Measurements from ENCODE around the gene ZNF423. TPM values are rescaled to one million over a fixed set of nuclear protein-coding genes. Genes with fewer than 3 reads are reported as not detected.

Gene ZNF423
- total and polyA plus RNA-seq, 2 experiments from 2014 or later: 14.9 to 41.8 TPM

- TF ChIP-seq ZNF114 (CRISPR knock-in tag; IDR thresholded peaks at IDR 0.05) (no peak), EZH2 (IDR thresholded peaks at IDR 0.05; ENCODE audit: low read depth, unreplicated experiment) (no peak), STAT1 (IDR thresholded peaks at IDR 0.05; ENCODE audit: unreplicated experiment) (no peak), ZNF331 (CRISPR knock-in tag; IDR thresholded peaks at IDR 0.05; ENCODE audit: low read depth) (no peak)
- TF ChIP-seq, protein P1, sequence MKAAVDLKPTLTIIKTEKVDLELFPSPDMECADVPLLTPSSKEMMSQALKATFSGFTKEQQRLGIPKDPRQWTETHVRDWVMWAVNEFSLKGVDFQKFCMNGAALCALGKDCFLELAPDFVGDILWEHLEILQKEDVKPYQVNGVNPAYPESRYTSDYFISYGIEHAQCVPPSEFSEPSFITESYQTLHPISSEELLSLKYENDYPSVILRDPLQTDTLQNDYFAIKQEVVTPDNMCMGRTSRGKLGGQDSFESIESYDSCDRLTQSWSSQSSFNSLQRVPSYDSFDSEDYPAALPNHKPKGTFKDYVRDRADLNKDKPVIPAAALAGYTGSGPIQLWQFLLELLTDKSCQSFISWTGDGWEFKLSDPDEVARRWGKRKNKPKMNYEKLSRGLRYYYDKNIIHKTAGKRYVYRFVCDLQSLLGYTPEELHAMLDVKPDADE (IDR thresholded peaks at IDR 0.05): no peak
Measured at GRCh38 chr16:49811644-49812334, 44.1 kb downstream of the ZNF423 start (continued).

DNA sequence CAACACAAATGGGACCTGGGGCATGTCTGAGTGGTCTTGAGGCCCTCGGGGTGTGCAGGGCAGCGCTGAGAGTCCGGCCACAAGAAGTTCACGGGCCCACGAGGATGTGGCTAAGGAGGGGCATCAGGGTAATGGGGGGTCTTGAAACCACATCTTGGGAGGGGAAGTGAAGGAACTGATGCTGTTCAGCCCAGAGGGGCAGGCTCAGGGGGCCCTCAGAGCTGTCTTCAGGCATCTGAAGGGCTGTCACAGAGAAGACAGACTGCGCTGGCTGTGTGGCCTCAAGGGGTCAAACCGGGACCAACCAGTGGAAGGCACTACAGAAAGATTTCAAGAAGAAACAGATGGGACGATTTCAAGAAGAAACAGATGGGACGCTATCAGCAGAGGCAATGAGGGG, 45.1 kb downstream of the ZNF423 start:
- DNase-seq (ENCODE audit: low spot score) (no peak), ATAC-seq (no peak)
- Mint-ChIP-seq H3K36me3 (ENCODE audit: low read depth) (peaks cover 3% of the 10 kb centered on the region; the same call in 1 of the 3 replicates), H3K9me3 (no peaks in the 10 kb centered on the region), H3K27ac (no peak overlapping the region), H3K4me1 (peaks cover 48% of the 10 kb centered on the region), H3K4me3 (no peak overlapping the region), H3K27me3 (ENCODE audit: insufficient read depth, low read depth, poor library complexity) (peaks cover 28% of the 10 kb centered on the region)
- Histone ChIP-seq H3K4me2 (no peak overlapping the region), H3F3A (replicated peaks; ENCODE audit: low read depth) (no peaks in the 10 kb centered on the region), H3K36me3 (ENCODE audit: insufficient read depth) (no peaks in the 10 kb centered on the region), H2AFZ (no peak overlapping the region), H3K4me3 (no peak overlapping the region), H3K27me3 (ENCODE audit: insufficient read depth) (no peaks in the 10 kb centered on the region), H3K4me1 (ENCODE audit: insufficient read depth) (peaks cover 13% of the 10 kb centered on the region; the same call in 1 of the 2 replicates), H4K20me1 (replicated peaks; ENCODE audit: insufficient read depth) (no peaks in the 10 kb centered on the region; the same call in none of the 2 replicates), H3K27ac (ENCODE audit: low read depth) (no peak overlapping the region), H3K9me2 (ENCODE audit: insufficient read depth) (no peaks in the 10 kb centered on the region), H3K79me2 (replicated peaks; ENCODE audit: insufficient read depth) (peaks cover 29% of the 10 kb centered on the region)
- TF ChIP-seq CREB1 (CRISPR knock-in tag; IDR thresholded peaks at IDR 0.05; ENCODE audit: low read depth) (no peak), STAT1 (IDR thresholded peaks at IDR 0.05; ENCODE audit: unreplicated experiment) (no peak), ZNF462 (CRISPR knock-in tag; IDR thresholded peaks at IDR 0.05) (no peak), EZH2 (IDR thresholded peaks at IDR 0.05; ENCODE audit: low read depth, unreplicated experiment) (no peak), ZNF331 (CRISPR knock-in tag; IDR thresholded peaks at IDR 0.05; ENCODE audit: low read depth) (no peak), EZH2phosphoT487 (IDR thresholded peaks at IDR 0.05; ENCODE audit: unreplicated experiment) (no peak)
- TF ChIP-seq, protein P1 (IDR thresholded peaks at IDR 0.05): no peak
- TF ChIP-seq, protein P2, sequence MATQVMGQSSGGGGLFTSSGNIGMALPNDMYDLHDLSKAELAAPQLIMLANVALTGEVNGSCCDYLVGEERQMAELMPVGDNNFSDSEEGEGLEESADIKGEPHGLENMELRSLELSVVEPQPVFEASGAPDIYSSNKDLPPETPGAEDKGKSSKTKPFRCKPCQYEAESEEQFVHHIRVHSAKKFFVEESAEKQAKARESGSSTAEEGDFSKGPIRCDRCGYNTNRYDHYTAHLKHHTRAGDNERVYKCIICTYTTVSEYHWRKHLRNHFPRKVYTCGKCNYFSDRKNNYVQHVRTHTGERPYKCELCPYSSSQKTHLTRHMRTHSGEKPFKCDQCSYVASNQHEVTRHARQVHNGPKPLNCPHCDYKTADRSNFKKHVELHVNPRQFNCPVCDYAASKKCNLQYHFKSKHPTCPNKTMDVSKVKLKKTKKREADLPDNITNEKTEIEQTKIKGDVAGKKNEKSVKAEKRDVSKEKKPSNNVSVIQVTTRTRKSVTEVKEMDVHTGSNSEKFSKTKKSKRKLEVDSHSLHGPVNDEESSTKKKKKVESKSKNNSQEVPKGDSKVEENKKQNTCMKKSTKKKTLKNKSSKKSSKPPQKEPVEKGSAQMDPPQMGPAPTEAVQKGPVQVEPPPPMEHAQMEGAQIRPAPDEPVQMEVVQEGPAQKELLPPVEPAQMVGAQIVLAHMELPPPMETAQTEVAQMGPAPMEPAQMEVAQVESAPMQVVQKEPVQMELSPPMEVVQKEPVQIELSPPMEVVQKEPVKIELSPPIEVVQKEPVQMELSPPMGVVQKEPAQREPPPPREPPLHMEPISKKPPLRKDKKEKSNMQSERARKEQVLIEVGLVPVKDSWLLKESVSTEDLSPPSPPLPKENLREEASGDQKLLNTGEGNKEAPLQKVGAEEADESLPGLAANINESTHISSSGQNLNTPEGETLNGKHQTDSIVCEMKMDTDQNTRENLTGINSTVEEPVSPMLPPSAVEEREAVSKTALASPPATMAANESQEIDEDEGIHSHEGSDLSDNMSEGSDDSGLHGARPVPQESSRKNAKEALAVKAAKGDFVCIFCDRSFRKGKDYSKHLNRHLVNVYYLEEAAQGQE (IDR thresholded peaks at IDR 0.05; ENCODE audit: unreplicated experiment): no peak
